ENCODE data around the gene ABHD14A.

DNA sequence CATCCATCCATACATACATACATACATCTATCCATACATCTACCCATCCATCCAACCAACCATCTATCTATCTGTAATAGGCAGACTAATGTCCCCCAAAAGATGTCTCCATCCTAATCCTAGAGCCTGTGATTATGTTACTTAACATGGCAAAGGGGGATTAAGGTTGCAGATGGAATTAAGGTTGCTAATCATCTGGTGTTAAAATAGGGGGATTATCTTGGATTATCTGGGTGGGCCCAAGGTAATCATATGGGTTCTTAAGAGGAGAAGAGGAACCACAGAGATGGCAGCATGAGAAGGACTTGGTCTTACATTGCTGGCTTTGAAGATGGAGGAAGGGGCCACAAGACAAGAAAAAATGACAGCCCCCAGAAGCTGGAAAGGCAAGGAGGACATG lies 35.6 kb downstream of the ABHD14A start:
- no peak for TF ChIP-seq CTCF (IDR thresholded peaks at IDR 0.05)
- no peak for TF ChIP-seq POLR2A (IDR thresholded peaks at IDR 0.05)

Data from lower leg skin (tissue), 3 donors.